Endothelial cell of umbilical vein (primary cell): Measurements from ENCODE around the gene MACROD2. TPM values are rescaled to one million over a fixed set of nuclear protein-coding genes. Genes with fewer than 3 reads are reported as not detected.

ENCODE experiments used
- BruUV-seq: library from RNA; stranded (reverse); fragments of 400-500 nt; replicated peaks from 2 replicates; lab custom pipeline; 2021; lab: Mats Ljungman, UMichigan
- CTCF ChIA-PET: fragments of 300-600, 350-600 bp; sonication (Branson Sonifier 250); formaldehyde crosslinking; loops from one replicate; lab custom pipeline; 2021; ENCODE audit warnings: antibody characterized with exemption, inconsistent platforms; lab: Charles Lee
- POLR2A ChIA-PET: fragments of 300-600, 350-600 bp; sonication (Branson Sonifier 250); formaldehyde crosslinking; loops from one replicate; lab custom pipeline; 2021; ENCODE audit warnings: antibody characterized with exemption, inconsistent platforms; lab: Charles Lee
- DNase-seq: peaks from one replicate; pipeline ENCODE4 v3.0.0-alpha.2; 2011; ENCODE audit warnings: low read depth, low spot score
- FAIRE-seq: peaks from 2 replicates; lab custom pipeline; 2011; peaks lifted over from hg19 to GRCh38; lab: Jason Lieb, UNC
- H2AFZ ChIP-seq: 2 replicates; pipeline ENCODE4 v1.6.0; 2012; ENCODE audit warnings: low read depth, low read length, control low read depth, inconsistent platforms
- H3K27ac ChIP-seq: 2 replicates; pipeline ENCODE4 v1.5.1; 2011; ENCODE audit warnings: low read depth, mild to moderate bottlenecking, control low read depth, low read length, moderate library complexity; ENCODE audit not compliant: insufficient read depth
- H3K27me3 ChIP-seq, 2 experiments: 2 replicates each; pipeline versions ENCODE4 v1.6.0 to v1.6.1; 2011; ENCODE audit warnings: low read length in 2 of 2, mixed read lengths in 1 of 2; ENCODE audit not compliant: control insufficient read depth in 2 of 2, insufficient read depth in 2 of 2
- H3K36me3 ChIP-seq, 2 experiments: 2 replicates in 1 of 2; 3 replicates in 1 of 2; pipeline ENCODE4 v1.5.1; 2011; ENCODE audit warnings: low read length in 2 of 2, mild to moderate bottlenecking in 1 of 2, moderate library complexity in 1 of 2; ENCODE audit not compliant: control insufficient read depth in 2 of 2, insufficient read depth in 2 of 2; ENCODE audit errors: extremely low read depth in 1 of 2
- H3K4me1 ChIP-seq: 3 replicates; pipeline ENCODE4 v1.5.1; 2011; ENCODE audit warnings: mild to moderate bottlenecking, low read length; ENCODE audit not compliant: control insufficient read depth, insufficient read depth; ENCODE audit errors: extremely low read depth
- H3K4me2 ChIP-seq: 2 replicates; pipeline ENCODE4 v1.6.1; 2011; ENCODE audit warnings: low read length, control low read depth, mixed read lengths; ENCODE audit not compliant: insufficient read depth
- H3K4me3 ChIP-seq, 3 experiments: fragments of 200-600 bp in 1 of 3; sonication (generic), shearing (Covaris generic) in 1 of 3; replicated peaks in 1 of 3; 2 replicates each; pipeline ENCODE4 v1.5.1; 2011 to 2016; ENCODE audit warnings: control low read depth in 3 of 3, low read length in 3 of 3, mild to moderate bottlenecking in 2 of 3, inconsistent platforms in 1 of 3, low read depth in 1 of 3, moderate library complexity in 1 of 3; ENCODE audit not compliant: insufficient read depth in 1 of 3
- H3K79me2 ChIP-seq: 2 replicates; pipeline ENCODE4 v1.6.0; 2012; ENCODE audit warnings: low read length, inconsistent platforms; ENCODE audit not compliant: control insufficient read depth, insufficient read depth
- H3K9ac ChIP-seq: replicated peaks from 2 replicates; pipeline ENCODE3; 2011; ENCODE audit warnings: low read length, control low read depth; ENCODE audit not compliant: insufficient read depth; ENCODE audit errors: extremely low read depth
- H3K9me1 ChIP-seq: replicated peaks from 3 replicates; pipeline ENCODE4 v1.6.0; 2011; ENCODE audit warnings: mild to moderate bottlenecking, low read length; ENCODE audit not compliant: control insufficient read depth, insufficient read depth; ENCODE audit errors: extremely low read depth
- H3K9me3 ChIP-seq: replicated peaks from 2 replicates; pipeline ENCODE4 v1.5.1; 2012; ENCODE audit warnings: low read length, inconsistent platforms; ENCODE audit not compliant: control insufficient read depth, insufficient read depth
- H4K20me1 ChIP-seq: replicated peaks from 2 replicates; pipeline ENCODE3; 2011; ENCODE audit warnings: mild to moderate bottlenecking, low read length; ENCODE audit not compliant: control insufficient read depth, insufficient read depth; ENCODE audit errors: extremely low read depth
- CTCF ChIP-seq, 2 donors: IDR thresholded peaks; 1 replicate in 1 of 2; 2 replicates in 1 of 2; pipeline ENCODE4 v1.5.1; 2011; ENCODE audit warnings: low read length in 2 of 2, mild to moderate bottlenecking in 2 of 2, moderate library complexity in 2 of 2, control low read depth in 1 of 2, inconsistent platforms in 1 of 2, low read depth in 1 of 2; ENCODE audit not compliant: insufficient read depth in 1 of 2; ENCODE audit errors: extremely low read depth in 1 of 2
- EZH2 ChIP-seq: IDR thresholded peaks from 2 replicates; pipeline ENCODE4 v1.6.1; 2012; ENCODE audit warnings: borderline replicate concordance, low read depth, mild to moderate bottlenecking, moderate library complexity, low read length, inconsistent platforms; ENCODE audit not compliant: severe bottlenecking
- GATA2 ChIP-seq: IDR thresholded peaks from 2 replicates; pipeline ENCODE4 v1.7.0; 2011; ENCODE audit warnings: low read depth, mild to moderate bottlenecking, moderate library complexity, mixed read lengths, low read length; ENCODE audit not compliant: insufficient read length, insufficient read depth
- JUN ChIP-seq: IDR thresholded peaks from 2 replicates; pipeline ENCODE4 v1.6.1; 2011; ENCODE audit warnings: borderline replicate concordance, low read depth; ENCODE audit not compliant: insufficient read length, insufficient read depth
- MAX ChIP-seq: IDR thresholded peaks from 2 replicates; pipeline ENCODE4 v1.6.1; 2011; ENCODE audit not compliant: insufficient read depth, insufficient read length
- MYC ChIP-seq: IDR thresholded peaks from one replicate; pipeline ENCODE4 v1.6.1; 2011; ENCODE audit warnings: mild to moderate bottlenecking, low read depth, low read length
- POLR2A ChIP-seq: IDR thresholded peaks from 2 replicates; pipeline ENCODE4 v1.6.1; 2012; ENCODE audit warnings: low read depth, mild to moderate bottlenecking, control low read depth, low read length
- dilution Hi-C: fragments of 300-500 bp; cut with MboI; formaldehyde crosslinking; loops from one replicate; pipeline ENCODE4 v1.15.0; 2019; ENCODE audit warnings: low sequenced_read_pairs; ENCODE audit not compliant: extremely low pct_ligation_motif_present
- intact Hi-C: fragments of 100-400 bp; cut with micrococcal nuclease; formaldehyde crosslinking; loops from one replicate; pipeline ENCODE4 v1.10.0; 2022
- polyA plus RNA-seq, 4 experiments: library from polyadenylated mRNA; depleted of rRNA in 3 of 4; stranded (reverse) in 3 of 4; unstranded in 1 of 4; fragments of >200 nt; gene quantifications; 2 replicates each; pipeline versions ENCODE4 v1.2.1 to v1.2.3, GENCODE V29; 2011 to 2012; ENCODE audit warnings: missing spikeins in 1 of 4
- total RNA-seq: library from RNA; stranded (reverse); gene quantifications from 2 replicates; pipeline ENCODE4 v1.2.3, GENCODE V29; 2021

Gene MACROD2
- total and polyA plus RNA-seq, 2 donors (not counting 3 experiments of a cell fraction or from before 2014, with no cell fraction given), result 0.11 to 0.73 TPM

GRCh38 chr20:15611541-15611940 lies 1616.2 kb downstream of the MACROD2 start:
- FAIRE-seq, result no peak
- Histone ChIP-seq H3K9ac (no peak overlapping the region), H3K4me2 (no peak overlapping the region), H3K9me3 (no peaks in the 10 kb centered on the region), H2AFZ (no peak overlapping the region), H3K9me1 (no peaks in the 10 kb centered on the region), H3K4me3 (no peak overlapping the region), H4K20me1 (no peaks in the 10 kb centered on the region), H3K4me1 (no peaks in the 10 kb centered on the region), H3K27ac (no peak overlapping the region), H3K36me3 (no peaks in the 10 kb centered on the region), H3K27me3 (no peaks in the 10 kb centered on the region), H3K79me2 (no peaks in the 10 kb centered on the region)
- CTCF ChIA-PET, result interaction anchor here (1.1 kb wide), 1 partner anchor 43 kb away, joined by 3 read pairs; no protein-coding TSS in a partner anchor
- BruUV-seq, result no TSS peak
- no peak for TF ChIP-seq EZH2
- TF ChIP-seq JUN, result no peak
- no peak for TF ChIP-seq GATA2
- no peak for TF ChIP-seq MYC
- TF ChIP-seq CTCF (IDR thresholded peaks at IDR 0.05; ENCODE audit: extremely low read depth in 1 of 2, insufficient read depth in 1 of 2, low read depth in 1 of 2, low read length in 2 of 2), result no peak
- TF ChIP-seq MAX, result no peak
- TF ChIP-seq POLR2A, result no peak
- POLR2A ChIA-PET, result no interaction called here
- dilution Hi-C loops, result no loop called here
- DNase-seq, result no peak
- intact Hi-C loops, result no loop called here
